Right lobe of liver (tissue), 6 donors: ENCODE measurements around the gene CALR. TPM values are rescaled to one million over a fixed set of nuclear protein-coding genes. Genes with fewer than 3 reads are reported as not detected.
A peak's percentile ranks its signal among the peaks of the same experiment; 100 is the strongest.

Experiments
- ATAC-seq, 4 donors: fragments of 200-7000 bp; cut with Tn5 transposase; one replicate each; pipeline ENCODE4 v1.9.1; 2020; ENCODE audit warnings: mild to moderate bottlenecking in 4 of 4, moderate library complexity in 4 of 4
- DNase-seq, 3 donors: peaks; one replicate each; pipeline ENCODE4 v3.0.0-alpha.2; 2020
- H3K27ac ChIP-seq, 3 donors: fragments of 200-600 bp; one replicate each; pipeline ENCODE4 v1.8.0; 2022
- H3K27me3 ChIP-seq, 2 donors: fragments of 200-600 bp; one replicate each; pipeline ENCODE4 v1.8.0; 2022
- H3K36me3 ChIP-seq, 4 donors: fragments of 200-600 bp; sonication (generic) in 1 of 4; one replicate each; pipeline versions ENCODE4 v1.5.1 to v1.8.0; 2017 to 2022; ENCODE audit warnings: control low read depth in 1 of 4
- H3K4me1 ChIP-seq, 4 donors: fragments of 200-600 bp; sonication (generic) in 1 of 4; one replicate each; pipeline versions ENCODE4 v1.5.1 to v1.8.0; 2017 to 2022; ENCODE audit warnings: control low read depth in 1 of 4
- H3K4me3 ChIP-seq, 3 donors: fragments of 200-600 bp; one replicate each; pipeline ENCODE4 v1.8.0; 2022
- H3K9me3 ChIP-seq, 4 donors: fragments of 200-600 bp; sonication (generic) in 1 of 4; one replicate each; pipeline versions ENCODE4 v1.5.1 to v1.8.0; 2017 to 2022; ENCODE audit warnings: control low read depth in 1 of 4
- CTCF ChIP-seq, 4 donors: fragments of 200-600 bp in 3 of 4; fragments of 450-650 bp in 1 of 4; IDR thresholded peaks; one replicate each; pipeline versions ENCODE4 v1.5.1 to v1.8.0; 2016 to 2022; ENCODE audit warnings: antibody characterized with exemption in 4 of 4, mild to moderate bottlenecking in 2 of 4
- POLR2A ChIP-seq: fragments of 450-650 bp; IDR thresholded peaks from one replicate; pipeline ENCODE4 v1.6.1; 2017; ENCODE audit warnings: antibody characterized with exemption, mild to moderate bottlenecking
- WGBS: methylation state at CpG from one replicate; pipeline ENCODE4 v1.1.6; 2018; ENCODE audit warnings: low coverage, low lambda C conversion rate; ENCODE audit not compliant: insufficient coverage; ENCODE audit errors: missing lambda C conversion rate; 5-methylcytosine and 5-hydroxymethylcytosine counted together
- intact Hi-C, 2 donors: fragments of 100-400 bp; cut with DNase I; formaldehyde crosslinking; loops; one replicate each; pipeline versions ENCODE4 v1.11.2 to v1.14.1; 2022
- total RNA-seq, 6 experiments: library from RNA; depleted of rRNA in 2 of 6; stranded (reverse); fragments of >200 nt in 2 of 6; fragmentation: NEBNext Ultra II Directional in 3 of 6; extraction: Animal tissue kit (Norgen Biotek cat#: 25700) in 3 of 6; gene quantifications; one replicate each; pipeline versions ENCODE4 v1.1.0 to v1.2.4, GENCODE V29; 2016 to 2023
- donor health status: DM: no; HTN: yes; CAD: no.
- donor health status: DM: no; HTN: no; CAD: no.
- donor health status: DM: no; HTN: no; CAD: no.
- donor health status: DM: no; HTN: yes; CAD: no.
- donor health status: DM: no; HTN: yes; CAD: no.

CALR gene
- total RNA-seq, 6 experiments from 2014 or later: 771 to 1,471 (median 1,008) TPM

DNA sequence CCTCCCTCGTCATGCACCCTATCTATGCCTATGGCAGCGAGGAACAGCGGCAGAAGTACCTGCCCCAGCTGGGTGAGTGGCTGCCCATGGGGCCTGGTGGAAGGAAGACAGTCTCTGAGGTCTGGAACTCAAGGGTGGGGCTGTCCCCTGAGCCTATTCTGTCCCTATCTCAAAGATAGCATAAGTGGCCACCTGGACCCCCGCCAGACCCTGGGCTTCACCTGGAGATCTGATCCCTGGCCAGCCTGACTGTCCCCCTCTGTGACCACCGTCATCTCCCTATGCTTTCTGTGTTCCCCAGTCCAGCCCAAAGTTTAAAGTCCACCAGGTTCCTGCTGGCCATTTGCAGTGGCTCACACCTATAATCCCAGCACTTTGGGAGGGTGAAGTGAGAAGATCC is 44.8 kb upstream of the CALR start:
- no peaks in the 10 kb centered on the region for H3K9me3 ChIP-seq
- TF ChIP-seq POLR2A (no peak), CTCF (IDR thresholded peaks at IDR 0.05) (no peak)
- H3K27ac ChIP-seq: no peak overlapping the region
- intact Hi-C loops: no loop called here
- DNase-seq: no peak
- 57% methylated on average over 2 of the region's 5 CpGs for WGBS
- H3K4me3 ChIP-seq: no peak overlapping the region
- no peaks in the 10 kb centered on the region for H3K27me3 ChIP-seq
- no peak for ATAC-seq
- peaks cover 0 to 46% (median 10%) of the 10 kb centered on the region in 4 donors for H3K36me3 ChIP-seq
- H3K4me1 ChIP-seq: peaks cover 0 to 16% (median 6%) of the 10 kb centered on the region in 4 donors

DNA sequence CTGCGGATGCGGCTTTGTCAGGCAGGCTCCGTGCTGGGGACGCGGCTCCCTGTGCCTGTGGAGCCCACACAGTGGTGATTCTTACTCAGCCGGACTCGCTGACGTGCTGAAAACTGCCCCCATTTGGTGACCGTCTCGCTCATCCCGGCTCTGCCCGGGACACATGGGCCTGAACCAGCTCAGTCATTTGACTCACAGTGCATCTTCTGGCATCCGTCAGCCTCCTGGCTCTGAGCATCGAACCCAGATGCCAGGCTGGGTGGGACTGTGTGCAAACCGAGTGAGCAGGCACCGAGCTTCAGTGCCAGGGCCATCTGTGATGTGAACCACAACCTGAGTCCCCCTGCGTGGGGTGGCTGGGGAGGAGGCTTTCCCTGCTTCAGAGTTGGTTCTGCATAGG is 41.9 kb upstream of the CALR start:
- H3K27me3 ChIP-seq: no peaks in the 10 kb centered on the region
- H3K4me3 ChIP-seq: no peak overlapping the region
- no peak for ATAC-seq
- TF ChIP-seq POLR2A (no peak), CTCF (IDR thresholded peaks at IDR 0.05) (no peak)
- WGBS: 100% methylated on average over 2 of the region's 17 CpGs
- H3K9me3 ChIP-seq: no peaks in the 10 kb centered on the region
- peaks cover 0 to 12% (median 5%) of the 10 kb centered on the region in 4 donors for H3K4me1 ChIP-seq
- intact Hi-C loops: no loop called here
- DNase-seq: no peak
- H3K36me3 ChIP-seq: peaks cover 0 to 53% (median 10%) of the 10 kb centered on the region in 4 donors
- no peak overlapping the region for H3K27ac ChIP-seq

DNA sequence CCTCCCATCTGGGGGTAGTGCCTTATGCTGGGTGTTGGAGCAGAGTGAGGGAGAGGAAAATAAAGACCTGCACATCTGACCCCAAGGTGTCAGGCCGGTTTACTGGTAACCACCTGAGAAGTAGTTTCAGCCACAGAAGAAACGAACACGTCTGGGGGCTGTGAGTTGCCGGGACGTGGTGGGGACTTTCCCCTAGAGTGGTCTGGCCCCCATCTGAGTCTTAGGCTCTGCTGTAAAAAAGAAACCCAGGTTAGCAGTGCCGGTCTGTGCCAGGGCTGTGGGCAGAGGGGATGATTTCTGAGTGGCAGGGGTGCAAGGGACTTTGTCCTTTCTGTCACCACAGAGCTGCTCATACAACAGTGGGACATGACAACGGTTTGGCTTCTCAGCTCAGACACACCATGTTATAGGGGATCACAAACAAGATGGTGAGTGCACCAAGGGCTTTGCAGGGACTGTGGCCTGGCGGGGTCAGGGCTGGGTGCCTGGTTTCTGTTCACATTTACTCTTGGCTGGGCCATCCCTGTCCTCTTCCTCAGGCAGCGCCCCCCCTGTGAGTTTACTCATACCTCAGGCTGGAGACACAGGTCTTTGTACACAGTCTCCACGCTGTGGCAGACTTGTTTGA is 38.4 kb upstream of the CALR start:
- H3K4me3 ChIP-seq: no peak overlapping the region
- no peak overlapping the region for H3K27ac ChIP-seq
- TF ChIP-seq CTCF (IDR thresholded peaks at IDR 0.05) (no peak), POLR2A (no peak)
- no peaks in the 10 kb centered on the region for H3K4me1 ChIP-seq
- DNase-seq (no peak), ATAC-seq (no peak)
- H3K36me3 ChIP-seq: peaks cover 0 to 34% (median 10%) of the 10 kb centered on the region in 4 donors
- no peaks in the 10 kb centered on the region for H3K27me3 ChIP-seq
- intact Hi-C loops: no loop called here
- no peaks in the 10 kb centered on the region for H3K9me3 ChIP-seq
- WGBS: 91% methylated on average over 8 of the region's 10 CpGs

GRCh38 chr19:12907166-12907565 is 31.2 kb upstream of the CALR start:
- DNase-seq: no peak
- intact Hi-C loops: no loop called here
- H3K27me3 ChIP-seq: no peaks in the 10 kb centered on the region
- TF ChIP-seq POLR2A (no peak), CTCF (IDR thresholded peaks at IDR 0.05) (no peak)
- 79% methylated on average over 6 of the region's 9 CpGs for WGBS
- peak in 1 of 4 donors; percentile 20 for ATAC-seq
- no peaks in the 10 kb centered on the region for H3K9me3 ChIP-seq
- no peak overlapping the region for H3K27ac ChIP-seq
- no peaks in the 10 kb centered on the region for H3K36me3 ChIP-seq
- no peak overlapping the region for H3K4me3 ChIP-seq
- H3K4me1 ChIP-seq: no peaks in the 10 kb centered on the region
